HG03097 (cell line): ENCODE results near the gene TSPAN1.

Experiments
- ATAC-seq: cut with Tn5 transposase; IDR thresholded peaks from one replicate; pipeline ENCODE4 v1.9.1; 2021; ENCODE audit not compliant: unreplicated experiment, low FRiP score

Gene TSPAN1

GRCh38 chr1:46186076-46186475, 11.2 kb downstream of the TSPAN1 start:
- ATAC-seq = no peak

DNA sequence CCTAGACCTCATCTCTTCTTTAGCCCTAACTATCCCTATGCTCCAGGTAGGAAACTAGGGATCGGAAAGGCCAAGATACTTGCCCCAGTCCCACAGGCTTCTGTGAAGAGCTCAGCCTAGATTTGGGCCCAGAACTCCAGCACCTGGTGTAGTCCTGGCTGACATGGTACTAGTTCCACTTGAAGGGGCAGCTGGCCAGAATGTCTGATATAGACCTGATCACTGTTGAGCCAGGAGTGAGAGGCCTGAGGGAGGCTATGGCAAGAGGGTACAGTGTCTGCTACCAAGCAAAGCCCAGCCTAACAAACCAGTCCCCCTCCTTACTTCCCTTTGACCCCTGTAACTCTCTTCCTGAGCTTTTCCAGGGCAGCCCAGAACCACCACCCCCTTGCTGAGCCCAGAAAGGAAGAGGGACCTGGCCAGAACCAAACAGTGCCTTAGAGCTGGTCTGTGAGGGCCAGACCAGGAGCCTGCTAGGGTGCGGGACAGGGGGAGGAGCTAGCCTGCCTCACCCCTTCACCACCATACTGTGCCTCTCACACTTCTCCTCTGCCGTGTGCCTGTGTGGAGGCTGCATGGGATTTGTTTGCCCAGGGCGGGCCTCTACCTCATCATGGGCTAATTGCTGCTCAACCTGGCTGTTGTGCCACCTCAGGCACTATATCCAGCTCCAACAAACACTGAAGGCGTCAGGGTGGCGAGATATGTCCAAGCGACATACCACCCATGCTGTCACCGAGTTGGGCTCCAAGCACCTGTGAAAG, 12.4 kb downstream of the TSPAN1 start:
- no peak for ATAC-seq

DNA sequence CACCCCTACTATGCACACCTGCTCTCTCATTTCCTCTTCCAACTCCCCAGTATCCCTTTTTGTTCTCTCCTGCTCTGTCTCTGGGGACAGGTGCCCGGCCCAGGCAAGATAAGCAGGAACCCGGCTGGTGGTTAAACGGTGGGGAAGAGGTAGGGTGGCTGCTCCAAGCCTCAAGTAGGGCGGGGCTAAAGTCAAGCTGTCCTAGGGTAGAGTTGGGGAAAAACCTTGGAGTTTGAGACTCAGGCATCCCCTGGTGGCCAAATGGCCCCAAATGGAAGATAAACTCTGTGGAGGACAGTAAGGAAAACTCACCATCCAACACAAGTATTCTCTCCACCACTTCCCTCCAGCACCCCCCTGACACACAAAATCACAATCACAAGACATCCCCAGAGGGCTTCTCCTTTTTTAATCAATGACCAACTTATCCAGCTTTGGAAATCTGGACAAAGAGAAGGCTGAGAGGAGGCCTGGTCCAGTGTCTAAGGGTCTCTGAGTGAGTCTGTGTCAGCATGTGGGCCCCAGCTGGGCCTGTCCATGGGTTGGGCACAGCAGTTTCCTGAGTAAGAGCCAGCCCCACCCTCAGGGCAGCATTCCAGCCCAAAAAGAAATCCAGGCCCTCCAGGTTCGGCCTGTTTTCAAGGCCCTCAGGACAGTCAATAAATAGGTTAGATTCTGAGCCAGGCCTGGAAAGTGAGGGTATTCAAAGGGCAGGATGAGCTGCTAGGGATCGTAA, 13.6 kb downstream of the TSPAN1 start:
- ATAC-seq = no peak

GRCh38 chr1:46190539-46190938, 15.7 kb downstream of the TSPAN1 start:
- no peak for ATAC-seq

- ATAC-seq = no peak
Measured at GRCh38 chr1:46191033-46191701, 16.3 kb downstream of the TSPAN1 start.

- ATAC-seq = no peak
Measured at GRCh38 chr1:46192171-46192570, 17.3 kb downstream of the TSPAN1 start.

DNA sequence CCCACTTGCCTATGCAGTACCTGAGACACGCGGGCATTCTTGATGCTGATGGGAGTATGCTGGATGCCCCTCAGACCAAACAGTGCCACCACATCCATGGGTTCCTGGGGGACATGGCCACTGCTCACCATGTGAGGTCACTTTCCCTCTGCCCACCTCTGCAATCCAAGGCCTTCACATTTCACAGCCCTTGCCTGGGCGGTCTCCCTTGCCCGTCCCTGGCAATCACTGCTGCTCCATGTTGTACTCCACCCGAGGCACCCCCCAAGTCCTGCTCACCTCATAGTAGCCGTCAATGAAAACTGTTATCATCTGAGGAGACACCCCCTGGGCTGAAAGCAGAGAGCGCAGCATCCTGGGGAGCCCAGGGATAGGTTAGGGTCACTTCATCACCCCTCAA, 18.4 kb downstream of the TSPAN1 start:
- no peak for ATAC-seq

- no peak for ATAC-seq
Measured at GRCh38 chr1:46193984-46194570, 19.2 kb downstream of the TSPAN1 start.

- no peak for ATAC-seq
Measured at GRCh38 chr1:46194641-46195193, 19.8 kb downstream of the TSPAN1 start.

GRCh38 chr1:46196609-46197008, 21.7 kb downstream of the TSPAN1 start:
- no peak for ATAC-seq

DNA sequence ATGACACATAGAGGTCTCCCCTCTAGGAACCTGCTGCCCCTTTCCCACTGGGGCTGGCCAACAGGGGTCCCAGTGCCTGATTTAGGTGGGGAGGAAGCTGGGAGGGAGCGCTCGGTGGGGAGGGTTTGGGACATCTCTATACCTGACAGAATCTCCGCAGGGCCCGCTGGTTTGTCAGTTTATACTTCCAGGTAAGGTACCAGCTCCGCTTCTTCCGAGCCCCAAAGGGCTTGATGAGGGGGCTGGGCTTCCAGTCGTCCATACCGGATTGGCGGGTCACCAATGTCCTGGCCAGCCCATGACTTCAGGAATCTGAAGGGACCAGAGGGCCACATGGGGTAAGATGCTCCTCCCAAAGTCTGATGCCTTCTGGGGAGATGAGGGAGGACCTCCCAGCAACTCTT, 22.7 kb downstream of the TSPAN1 start:
- ATAC-seq = no peak

- peak; percentile 72 for ATAC-seq
Measured at GRCh38 chr1:46197964-46198811, 23.3 kb downstream of the TSPAN1 start, which contains the start of gene POMGNT1. Gene POMGNT1 (minus strand): TSS chr1:46198434. CDS start chr1:46197821, 613 bp downstream.

DNA sequence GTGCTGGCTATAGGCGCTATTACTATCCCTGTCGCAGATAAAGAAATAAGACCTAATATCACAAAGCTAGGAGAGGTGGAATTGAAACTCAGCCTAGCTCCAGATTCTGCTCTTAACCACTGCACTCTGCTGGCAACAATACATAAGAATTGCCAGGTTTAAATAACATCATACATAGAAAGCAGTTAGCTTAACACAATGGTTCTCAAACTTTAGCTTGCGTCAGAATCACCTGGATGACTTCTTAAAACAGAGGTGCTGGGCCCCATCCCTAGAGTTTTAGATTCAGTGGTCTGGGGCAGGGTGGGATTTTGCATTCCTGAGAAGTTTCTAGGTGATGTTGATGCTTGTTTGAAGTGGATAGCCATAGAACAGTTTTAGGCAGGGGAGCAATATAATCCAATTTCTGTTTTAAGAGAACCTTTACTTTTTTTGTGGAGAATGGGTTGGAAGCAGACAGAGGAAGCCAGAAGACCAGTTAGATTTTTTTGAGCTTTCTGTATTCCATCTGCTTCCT, 24.4 kb downstream of the TSPAN1 start:
- ATAC-seq = no peak

- ATAC-seq = no peak
Measured at GRCh38 chr1:46203738-46204405, 29.0 kb downstream of the TSPAN1 start.

DNA sequence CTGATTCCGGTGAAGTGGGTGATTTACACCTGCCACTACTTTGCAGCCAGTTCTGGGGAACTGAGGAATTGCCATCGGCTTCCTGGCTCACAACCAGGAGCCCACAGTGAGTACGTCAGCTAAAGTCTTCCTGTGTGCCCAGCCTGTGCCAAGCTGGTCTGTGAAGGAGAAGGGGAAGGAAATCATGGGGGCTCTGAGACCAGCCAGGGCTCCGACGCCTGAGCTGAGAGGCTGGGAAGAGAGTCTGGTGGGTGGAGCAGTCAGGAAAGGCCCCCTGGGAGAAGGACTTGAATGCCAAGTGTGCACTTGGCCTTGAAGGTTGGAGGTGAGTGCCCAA, 29.5 kb downstream of the TSPAN1 start:
- no peak for ATAC-seq

GRCh38 chr1:46205141-46205540, 30.3 kb downstream of the TSPAN1 start:
- no peak for ATAC-seq

DNA sequence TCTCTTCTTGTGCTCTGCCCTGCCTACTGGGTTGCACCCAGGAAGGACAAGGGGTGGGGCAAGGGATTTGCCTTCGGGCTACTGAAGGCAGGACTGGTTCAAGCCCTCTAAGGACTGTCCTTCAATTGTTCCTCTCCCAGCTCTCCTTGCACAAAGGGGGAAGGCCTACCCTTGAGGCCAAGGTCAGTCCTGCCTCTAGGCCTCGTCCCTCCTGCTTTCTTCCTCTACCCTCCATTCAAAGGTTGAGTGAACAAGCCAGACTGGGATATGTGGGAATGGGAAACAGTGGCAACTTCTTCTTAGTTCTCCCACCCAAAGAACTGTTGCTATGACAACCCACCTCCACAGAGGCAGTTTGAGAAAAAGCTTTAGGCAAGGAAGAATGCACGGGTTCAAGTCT, 30.9 kb downstream of the TSPAN1 start:
- ATAC-seq = no peak

DNA sequence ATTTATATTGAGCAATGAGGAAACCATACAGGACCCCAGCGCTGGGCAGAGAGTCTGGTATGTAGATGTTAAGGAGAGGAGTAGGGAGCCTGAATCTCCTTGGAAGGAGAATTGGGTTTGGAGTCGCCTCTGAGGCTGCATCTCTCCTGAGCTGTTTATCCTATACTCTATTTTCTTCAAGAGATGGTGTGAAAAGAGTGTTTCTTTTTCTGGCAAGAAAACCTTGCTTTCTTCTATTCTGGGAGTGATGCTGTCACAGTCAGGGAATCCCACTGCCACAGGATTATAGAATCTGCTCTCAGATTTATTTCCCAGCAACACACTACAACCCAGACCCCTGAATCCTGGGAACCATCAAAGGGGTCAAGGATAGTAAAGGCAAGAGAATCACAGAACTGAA, 31.5 kb downstream of the TSPAN1 start:
- no peak for ATAC-seq

GRCh38 chr1:46210561-46210960, 35.7 kb downstream of the TSPAN1 start:
- ATAC-seq = no peak
